GM19035 (cell line): ENCODE results near the gene HYPK.
"Not testable (repeated sequence)": the region's sequence is repeated elsewhere in the genome, so short reads cannot be mapped to it uniquely, and the experiment has no call there.

Source experiments
- ATAC-seq: cut with Tn5 transposase; IDR thresholded peaks from one replicate; pipeline ENCODE4 v1.9.1; 2021; ENCODE audit not compliant: unreplicated experiment

Gene HYPK

GRCh38 chr15:43795197-43795596, 5.2 kb upstream of the HYPK start:
- no peak for ATAC-seq

- no peak for ATAC-seq
These were observed 4.4 kb upstream of the HYPK start for GRCh38 chr15:43795997-43796396.

GRCh38 chr15:43796566-43796965, 3.8 kb upstream of the HYPK start:
- ATAC-seq = no peak

GRCh38 chr15:43799209-43799944, 1.0 kb upstream of the HYPK start:
- no peak for ATAC-seq

GRCh38 chr15:43799945-43800285, 484 bp upstream of the HYPK start, which contains the start of gene SERINC4:
SERINC4 (minus strand) TSS chr15:43800220; CDS start chr15:43799986, 234 bp downstream.
- no peak for ATAC-seq

GRCh38 chr15:43802676-43803075, 2.3 kb downstream of the HYPK start:
- not testable (repeated sequence) for ATAC-seq

GRCh38 chr15:43808435-43808950, 8.1 kb downstream of the HYPK start:
- no peak for ATAC-seq

- peak; percentile 53 for ATAC-seq
These were observed 8.7 kb downstream of the HYPK start for GRCh38 chr15:43808960-43809678.

- ATAC-seq = not testable (repeated sequence)
These were observed 14.7 kb downstream of the HYPK start for GRCh38 chr15:43815064-43815463.

- ATAC-seq = no peak
These were observed 21.1 kb downstream of the HYPK start for GRCh38 chr15:43821505-43821904.

GRCh38 chr15:43824302-43825246, 24.2 kb downstream of the HYPK start, which contains the start of gene MFAP1:
MFAP1 (minus strand) TSS chr15:43824690; CDS start chr15:43824569, 121 bp downstream.
- ATAC-seq = peak; percentile 73

GRCh38 chr15:43825305-43825704, 24.9 kb downstream of the HYPK start:
- ATAC-seq = not testable (repeated sequence)

GRCh38 chr15:43826029-43826507, 25.7 kb downstream of the HYPK start:
- ATAC-seq = no peak

- peak; percentile 55 for ATAC-seq
These were observed 26.3 kb downstream of the HYPK start, which contains the start of gene WDR76 for GRCh38 chr15:43826508-43827341. WDR76 (plus strand) TSS chr15:43827002; CDS start chr15:43827033, 31 bp downstream.

- no peak for ATAC-seq
These were observed 27.8 kb downstream of the HYPK start for GRCh38 chr15:43828061-43828657.

GRCh38 chr15:43829951-43830540, 29.6 kb downstream of the HYPK start:
- not testable (repeated sequence) for ATAC-seq

GRCh38 chr15:43830691-43831275, 30.4 kb downstream of the HYPK start:
- not testable (repeated sequence) for ATAC-seq

- not testable (repeated sequence) for ATAC-seq
These were observed 31.2 kb downstream of the HYPK start for GRCh38 chr15:43831519-43832052.
